SK-N-SH (cell line): ENCODE measurements around the gene IL27RA. TPM values are rescaled to one million over a fixed set of nuclear protein-coding genes. Genes with fewer than 3 reads are reported as not detected.

Experiments used
- CTCF ChIA-PET: fragments of 300-600, 350-600 bp; formaldehyde crosslinking; extraction: SDS; loops from one replicate; lab custom pipeline; 2021; lab: Yijun Ruan, JAX
- POLR2A ChIA-PET: fragments of 350-600 bp; sonication (Branson Sonifier 250); formaldehyde crosslinking; extraction: SDS; loops from one replicate; lab custom pipeline; 2020; ENCODE audit warnings: antibody characterized with exemption, inconsistent platforms; lab: Yijun Ruan, JAX
- DNase-seq: peaks from one replicate; pipeline ENCODE4 v3.0.0; 2012
- H2AFZ ChIP-seq: fragments of 200-600 bp; sonication (generic); 2 replicates; pipeline ENCODE4 v1.8.1; 2016; ENCODE audit warnings: antibody characterized with exemption, mild to moderate bottlenecking, low read depth
- H3F3A ChIP-seq: fragments of 200-600 bp; sonication (generic); replicated peaks from 2 replicates; pipeline ENCODE3; 2016; ENCODE audit warnings: antibody characterized with exemption, mild to moderate bottlenecking; ENCODE audit not compliant: insufficient read depth
- H3K27ac ChIP-seq, 2 experiments: fragments of 200-500 bp in 1 of 2; fragments of 200-600 bp in 1 of 2; sonication (Bioruptor generic) in 1 of 2; sonication (generic), shearing (Covaris generic) in 1 of 2; 2 replicates each; pipeline versions ENCODE4 v1.5.1 to v1.6.1; 2014 to 2016; ENCODE audit warnings: low read depth in 2 of 2, inconsistent platforms in 1 of 2, low read length in 1 of 2, mild to moderate bottlenecking in 1 of 2, mixed read lengths in 1 of 2
- H3K27me3 ChIP-seq: fragments of 200-600 bp; sonication (generic), shearing (Covaris generic); 2 replicates; pipeline ENCODE4 v1.6.1; 2016; ENCODE audit warnings: mixed run types; ENCODE audit not compliant: insufficient read depth
- H3K36me3 ChIP-seq, 2 experiments: fragments of 200-500 bp in 1 of 2; fragments of 200-600 bp in 1 of 2; sonication (Bioruptor generic) in 1 of 2; sonication (generic) in 1 of 2; replicated peaks in 1 of 2; 2 replicates each; pipeline versions ENCODE3 to v1.5.1; 2014 to 2016; ENCODE audit warnings: low read length in 1 of 2, mild to moderate bottlenecking in 1 of 2; ENCODE audit not compliant: insufficient read depth in 2 of 2, control insufficient read depth in 1 of 2
- H3K4me1 ChIP-seq, 2 experiments: fragments of 200-500 bp in 1 of 2; fragments of 200-600 bp in 1 of 2; sonication (Bioruptor generic) in 1 of 2; sonication (generic), shearing (Covaris generic) in 1 of 2; 2 replicates each; pipeline versions ENCODE4 v1.5.1 to v1.6.1; 2014 to 2016; ENCODE audit warnings: low read depth in 1 of 2, low read length in 1 of 2, mixed run types in 1 of 2; ENCODE audit not compliant: insufficient read depth in 2 of 2, control insufficient read depth in 1 of 2
- H3K4me2 ChIP-seq: fragments of 200-600 bp; sonication (generic), shearing (Covaris generic); 2 replicates; pipeline ENCODE4 v1.6.1; 2017; ENCODE audit warnings: mixed run types
- H3K4me3 ChIP-seq, 2 experiments: fragments of 200-500 bp in 1 of 2; fragments of 200-600 bp in 1 of 2; sonication (Bioruptor generic) in 1 of 2; sonication (generic), shearing (Covaris generic) in 1 of 2; 2 replicates each; pipeline versions ENCODE4 v1.5.1 to v1.8.1; 2014 to 2016; ENCODE audit warnings: low read depth in 2 of 2, inconsistent platforms in 1 of 2, low read length in 1 of 2, mild to moderate bottlenecking in 1 of 2, mixed read lengths in 1 of 2, moderate library complexity in 1 of 2
- H3K79me2 ChIP-seq: fragments of 200-600 bp; sonication (generic); 2 replicates; pipeline ENCODE4 v1.8.1; 2017; ENCODE audit warnings: mild to moderate bottlenecking; ENCODE audit not compliant: insufficient read depth
- H3K9ac ChIP-seq: fragments of 200-600 bp; sonication (generic); 2 replicates; pipeline ENCODE4 v1.6.1; 2017; ENCODE audit warnings: mixed run types
- H3K9me2 ChIP-seq: fragments of 200-600 bp; sonication (generic); 2 replicates; pipeline ENCODE4 v1.6.1; 2017; ENCODE audit warnings: mixed run types
- H3K9me3 ChIP-seq: fragments of 200-600 bp; sonication (generic); 2 replicates; pipeline ENCODE4 v1.6.1; 2017; ENCODE audit warnings: mixed run types, mild to moderate bottlenecking, moderate library complexity
- H4K20me1 ChIP-seq: fragments of 200-600 bp; sonication (generic); 2 replicates; pipeline ENCODE4 v1.6.1; 2017; ENCODE audit warnings: mild to moderate bottlenecking, mixed run types; ENCODE audit not compliant: insufficient read depth
- CTCF ChIP-seq: fragments of 200-600 bp; sonication (generic); IDR thresholded peaks from 2 replicates; pipeline ENCODE4 v1.6.1; 2017; ENCODE audit warnings: antibody characterized with exemption, mild to moderate bottlenecking, moderate library complexity
- JUND ChIP-seq: IDR thresholded peaks from 2 replicates; pipeline ENCODE4 v1.4.0; 2012
- PBX3 ChIP-seq: IDR thresholded peaks from 2 replicates; pipeline ENCODE4; 2012
- SIN3A ChIP-seq: IDR thresholded peaks from 2 replicates; pipeline ENCODE4 v1.6.1; 2012; ENCODE audit warnings: low read depth, mild to moderate bottlenecking, low read length, moderate library complexity, borderline replicate concordance
- WGBS: methylation state at CpG from one replicate; pipeline ENCODE4 v1.1.6; 2017; ENCODE audit warnings: low lambda C conversion rate; 5-methylcytosine and 5-hydroxymethylcytosine counted together
- polyA plus RNA-seq, 3 experiments: library from polyadenylated mRNA; depleted of rRNA; stranded (reverse); fragments of >200 nt; gene quantifications; 2 replicates each; pipeline ENCODE4 v1.2.3, GENCODE V29; 2012

IL27RA gene
- polyA plus RNA-seq, 1 of the 3 experiments (the other 2 are of a cell fraction) = 9.3 TPM

- peak; percentile 67 for DNase-seq
- Histone ChIP-seq H3K9ac (peak overlapping the region; percentile 70), H3K4me1 (peaks cover 0 to 14% of the 10 kb centered on the region in 2 experiments; a peak in 1 of 4 replicates)
These were observed 42.6 kb downstream of the IL27RA start for GRCh38 chr19:14073925-14074838.

GRCh38 chr19:14078411-14078810, 46.8 kb downstream of the IL27RA start:
- no peaks in the 10 kb centered on the region for H3F3A ChIP-seq
- CTCF ChIA-PET = interaction anchor here (0.7 to 0.9 kb wide), 4 partner anchors 21 to 493 kb away, joined by 3 read pairs; partner anchors contain the start of gene NDUFB7

More at GRCh38 chr19:14073925-14074838, 42.6 kb downstream of the IL27RA start:
- Histone ChIP-seq H3K36me3 (no peaks in the 10 kb centered on the region), H3K27ac (peak overlapping the region; percentile 24 to 50; a peak in 3 of 4 replicates), H2AFZ (peak overlapping the region; percentile 99), H3K9me3 (no peaks in the 10 kb centered on the region), H3K27me3 (no peaks in the 10 kb centered on the region), H3K4me2 (peak overlapping the region; percentile 93), H3K4me3 (peak overlapping the region; percentile 60 to 85), H3K79me2 (no peaks in the 10 kb centered on the region), H3K9me2 (no peaks in the 10 kb centered on the region), H3F3A (no peaks in the 10 kb centered on the region), H4K20me1 (no peaks in the 10 kb centered on the region)
- TF ChIP-seq CTCF (peak; percentile 15; the same call in 1 of the 2 replicates), JUND (no peak)
- CTCF ChIA-PET = interaction anchor here (0.7 to 6.7 kb wide), 28 partner anchors 8 to 289 kb away, joined by 3 to 146 read pairs (median 4); partner anchors contain the start of genes C19orf67, DCAF15, NANOS3 and PALM3
- 10% methylated on average over 20 of the region's 44 CpGs for whole genome bisulfite sequencing
- POLR2A ChIA-PET = interaction anchor here (0.7 to 1.6 kb wide), 5 partner anchors 15 to 921 kb away, joined by 3 to 6 read pairs (median 4); partner anchors contain the start of gene IL27RA

More at GRCh38 chr19:14078411-14078810, 46.8 kb downstream of the IL27RA start:
- no peak overlapping the region for H3K27ac ChIP-seq
- 91% methylated on average over 2 of the region's 2 CpGs for WGBS
- no peaks in the 10 kb centered on the region for H4K20me1 ChIP-seq
- H3K4me2 ChIP-seq = no peak overlapping the region
- no peaks in the 10 kb centered on the region for H3K9me2 ChIP-seq
- peaks cover 19% of the 10 kb centered on the region; the same call in 1 of the 2 replicates for H3K79me2 ChIP-seq
- no peak for DNase-seq
- H3K4me3 ChIP-seq = no peak overlapping the region
- no peaks in the 10 kb centered on the region for H3K27me3 ChIP-seq
- POLR2A ChIA-PET = no interaction called here
- no peaks in the 10 kb centered on the region for H3K36me3 ChIP-seq
- H3K9me3 ChIP-seq = no peaks in the 10 kb centered on the region
- no peak overlapping the region for H3K9ac ChIP-seq
- peaks cover 3 to 17% of the 10 kb centered on the region in 2 experiments; a peak in 2 of 4 replicates for H3K4me1 ChIP-seq
- no peak overlapping the region for H2AFZ ChIP-seq
- TF ChIP-seq SIN3A (no peak), PBX3 (no peak)
